Measurements from ENCODE around the gene TNS4. TPM values are rescaled to one million over a fixed set of nuclear protein-coding genes. Genes with fewer than 3 reads are reported as not detected.

The TNS4 gene
- total RNA-seq, 1 donor from 2014 or later: not detected

DNA sequence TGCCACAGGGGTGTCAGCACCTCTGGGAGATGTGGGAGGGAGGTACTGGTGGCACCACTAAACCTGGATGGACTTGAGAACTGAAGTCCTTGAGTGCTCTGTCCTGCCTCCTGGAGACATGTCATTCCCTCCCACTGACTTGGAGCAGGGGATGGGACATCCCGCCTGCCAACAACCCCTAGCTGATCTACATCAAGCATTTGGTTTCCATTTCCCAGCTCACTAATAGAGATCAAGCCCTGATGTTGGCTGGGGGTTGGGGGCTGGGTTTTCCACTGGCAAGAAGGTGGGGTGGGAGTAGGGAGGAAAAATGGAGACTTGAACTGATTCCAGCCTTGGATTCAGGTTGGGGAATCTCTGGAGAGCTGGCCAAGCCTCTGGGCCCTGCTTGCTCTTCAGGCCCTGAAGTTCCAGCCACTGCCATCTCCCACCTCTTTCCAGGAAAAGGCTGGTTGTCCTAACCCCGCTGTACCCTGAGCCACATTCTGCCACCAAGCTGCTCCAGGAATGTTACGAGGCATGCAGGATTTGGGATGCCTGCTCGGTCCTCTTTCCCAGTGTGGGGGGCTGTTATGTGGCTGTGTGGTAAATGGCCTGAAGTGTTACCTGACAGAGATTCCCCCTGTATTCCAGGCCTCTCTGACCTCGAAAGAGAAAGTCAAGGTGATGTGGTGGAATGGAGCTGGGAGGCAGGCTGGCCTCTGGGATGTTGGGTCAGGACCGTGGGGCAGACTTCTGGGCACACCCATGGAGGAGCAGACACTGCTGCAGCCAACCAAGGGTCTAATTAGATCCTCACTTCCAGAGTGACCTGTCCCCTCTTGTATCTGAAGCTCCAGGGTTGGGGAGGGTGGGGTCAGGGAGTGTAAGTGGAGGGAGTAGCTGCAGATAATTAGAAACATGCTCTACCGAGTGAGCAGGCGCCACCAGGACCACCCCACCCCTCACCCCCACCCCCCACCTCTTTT lies 41.5 kb downstream of the TNS4 start:
- no peak overlapping the region for H3K4me3 Mint-ChIP-seq (ENCODE audit: low read depth)
- DNase-seq (ENCODE audit: low spot score, unreplicated experiment): no peak
- H3K36me3 Mint-ChIP-seq (ENCODE audit: insufficient read depth): peaks cover 3% of the 10 kb centered on the region
- peaks cover 14% of the 10 kb centered on the region for H3K27me3 Mint-ChIP-seq
- H3K9me3 Mint-ChIP-seq (ENCODE audit: low read depth): no peaks in the 10 kb centered on the region
- no peak overlapping the region for H3K27ac Mint-ChIP-seq
- TF ChIP-seq, protein P1, sequence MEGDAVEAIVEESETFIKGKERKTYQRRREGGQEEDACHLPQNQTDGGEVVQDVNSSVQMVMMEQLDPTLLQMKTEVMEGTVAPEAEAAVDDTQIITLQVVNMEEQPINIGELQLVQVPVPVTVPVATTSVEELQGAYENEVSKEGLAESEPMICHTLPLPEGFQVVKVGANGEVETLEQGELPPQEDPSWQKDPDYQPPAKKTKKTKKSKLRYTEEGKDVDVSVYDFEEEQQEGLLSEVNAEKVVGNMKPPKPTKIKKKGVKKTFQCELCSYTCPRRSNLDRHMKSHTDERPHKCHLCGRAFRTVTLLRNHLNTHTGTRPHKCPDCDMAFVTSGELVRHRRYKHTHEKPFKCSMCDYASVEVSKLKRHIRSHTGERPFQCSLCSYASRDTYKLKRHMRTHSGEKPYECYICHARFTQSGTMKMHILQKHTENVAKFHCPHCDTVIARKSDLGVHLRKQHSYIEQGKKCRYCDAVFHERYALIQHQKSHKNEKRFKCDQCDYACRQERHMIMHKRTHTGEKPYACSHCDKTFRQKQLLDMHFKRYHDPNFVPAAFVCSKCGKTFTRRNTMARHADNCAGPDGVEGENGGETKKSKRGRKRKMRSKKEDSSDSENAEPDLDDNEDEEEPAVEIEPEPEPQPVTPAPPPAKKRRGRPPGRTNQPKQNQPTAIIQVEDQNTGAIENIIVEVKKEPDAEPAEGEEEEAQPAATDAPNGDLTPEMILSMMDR (IDR thresholded peaks at IDR 0.05; ENCODE audit: unreplicated experiment): no peak
- H3K4me1 Mint-ChIP-seq (ENCODE audit: low read depth): peaks cover 4% of the 10 kb centered on the region

DNA sequence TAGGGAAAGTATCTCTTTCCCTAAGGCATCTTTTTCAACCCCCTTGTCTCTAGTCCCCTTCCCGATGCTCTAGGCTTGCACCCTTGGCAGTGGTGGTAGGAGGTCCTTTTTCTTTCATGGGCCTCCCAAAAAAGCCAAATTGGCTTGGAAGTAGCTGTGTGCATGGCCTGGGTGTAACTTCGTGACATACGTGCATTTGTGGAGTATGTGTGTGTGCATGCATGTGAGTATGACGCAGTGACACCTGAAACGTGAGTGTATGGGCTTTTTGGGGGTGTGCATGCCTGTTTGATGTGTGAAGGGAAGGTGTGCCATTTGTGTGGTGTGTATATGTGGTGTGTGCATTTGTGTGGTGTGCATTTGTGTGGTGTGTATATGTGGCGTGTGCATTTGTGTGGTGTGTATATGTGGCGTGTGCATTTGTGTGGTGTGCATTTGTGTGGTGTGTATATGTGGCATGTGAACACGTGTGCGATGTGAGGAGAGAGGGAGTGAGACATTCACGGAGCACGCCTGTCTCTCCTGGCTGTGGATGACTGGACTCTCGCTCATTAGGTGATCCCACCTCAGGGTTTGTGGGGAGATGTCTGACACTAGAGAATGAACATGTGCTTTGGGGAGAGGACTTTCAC lies 42.5 kb downstream of the TNS4 start:
- Mint-ChIP-seq H3K9me3 (ENCODE audit: low read depth) (no peaks in the 10 kb centered on the region), H3K27me3 (peaks cover 14% of the 10 kb centered on the region), H3K4me3 (ENCODE audit: low read depth) (no peak overlapping the region), H3K27ac (no peak overlapping the region), H3K36me3 (ENCODE audit: insufficient read depth) (peaks cover 3% of the 10 kb centered on the region), H3K4me1 (ENCODE audit: low read depth) (peaks cover 4% of the 10 kb centered on the region)
- TF ChIP-seq, protein P1 (IDR thresholded peaks at IDR 0.05; ENCODE audit: unreplicated experiment): no peak
- no peak for DNase-seq (ENCODE audit: low spot score, unreplicated experiment)

DNA sequence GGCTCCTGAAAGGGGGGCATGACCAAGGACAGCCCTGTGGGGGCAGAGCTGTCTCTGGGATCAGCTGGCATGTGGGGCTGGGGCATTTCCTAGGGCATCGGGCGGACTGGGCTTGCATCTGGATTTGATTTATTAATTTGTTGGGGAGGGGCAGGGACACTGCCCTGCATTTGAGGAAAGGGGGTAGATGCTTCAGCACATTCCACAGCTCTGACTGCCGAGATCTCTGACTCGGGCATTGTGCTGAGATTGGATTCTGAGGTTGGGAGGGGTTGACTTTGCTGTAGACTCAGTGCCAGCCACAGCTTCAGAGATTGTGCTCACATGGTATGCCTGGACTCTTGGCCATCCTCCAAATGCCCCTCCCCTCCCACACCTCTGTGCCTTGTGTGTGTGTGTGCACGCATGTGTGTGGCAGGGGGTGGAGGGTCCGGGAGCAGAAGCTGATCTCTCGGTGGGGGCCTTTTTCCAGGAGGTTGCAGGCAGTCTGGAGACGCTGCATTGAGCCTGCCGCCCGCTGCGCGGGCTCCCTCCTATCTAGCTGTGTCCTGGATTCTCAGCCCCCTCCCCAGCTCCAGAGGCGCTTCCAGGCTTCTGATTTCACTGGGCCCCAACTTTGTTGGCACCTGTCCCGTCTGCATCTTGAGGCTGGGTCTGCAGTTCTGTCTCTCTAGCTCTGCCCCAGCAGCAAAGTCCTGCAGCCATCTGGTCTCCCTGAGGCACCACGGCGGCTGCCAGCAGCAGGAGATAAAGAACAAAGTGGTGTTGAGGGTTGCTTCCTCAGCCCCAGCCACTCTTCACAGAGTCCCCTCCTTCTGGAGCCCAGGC lies 43.2 kb downstream of the TNS4 start:
- no peaks in the 10 kb centered on the region for H3K9me3 Mint-ChIP-seq (ENCODE audit: low read depth)
- H3K27me3 Mint-ChIP-seq: peaks cover 14% of the 10 kb centered on the region
- peaks cover 4% of the 10 kb centered on the region for H3K4me1 Mint-ChIP-seq (ENCODE audit: low read depth)

DNA sequence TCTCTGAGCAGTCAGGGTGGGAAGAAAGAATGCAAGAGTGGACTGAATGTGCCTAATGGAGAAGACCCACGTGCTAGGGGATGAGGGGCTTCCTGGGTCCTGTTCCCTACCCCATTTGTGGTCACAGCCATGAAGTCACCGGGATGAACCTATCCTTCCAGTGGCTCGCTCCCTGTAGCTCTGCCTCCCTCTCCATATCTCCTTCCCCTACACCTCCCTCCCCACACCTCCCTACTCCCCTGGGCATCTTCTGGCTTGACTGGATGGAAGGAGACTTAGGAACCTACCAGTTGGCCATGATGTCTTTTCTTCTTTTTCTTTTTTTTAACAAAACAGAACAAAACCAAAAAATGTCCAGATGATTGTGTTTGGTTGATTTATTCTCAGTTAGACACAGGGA lies 44.1 kb downstream of the TNS4 start:
- Mint-ChIP-seq H3K4me1 (ENCODE audit: low read depth) (peaks cover 2% of the 10 kb centered on the region), H3K36me3 (ENCODE audit: insufficient read depth) (peaks cover 3% of the 10 kb centered on the region), H3K9me3 (ENCODE audit: low read depth) (no peaks in the 10 kb centered on the region), H3K27ac (no peak overlapping the region), H3K4me3 (ENCODE audit: low read depth) (no peak overlapping the region), H3K27me3 (peaks cover 14% of the 10 kb centered on the region)
- TF ChIP-seq, protein P1 (IDR thresholded peaks at IDR 0.05; ENCODE audit: unreplicated experiment): no peak
- no peak for DNase-seq (ENCODE audit: low spot score, unreplicated experiment)

More for the DNA sequence above, 43.2 kb downstream of the TNS4 start:
- DNase-seq (ENCODE audit: low spot score, unreplicated experiment): no peak
- TF ChIP-seq, protein P1 (IDR thresholded peaks at IDR 0.05; ENCODE audit: unreplicated experiment): no peak
- no peak overlapping the region for H3K4me3 Mint-ChIP-seq (ENCODE audit: low read depth)
- H3K27ac Mint-ChIP-seq: no peak overlapping the region
- H3K36me3 Mint-ChIP-seq (ENCODE audit: insufficient read depth): peaks cover 3% of the 10 kb centered on the region

Measured in progenitor cell of endocrine pancreas (in vitro differentiated cells).